Hepatocyte (in vitro differentiated cells): ENCODE data around the gene ADAM12.

Source experiments
- CTCF ChIP-seq: fragments of 200-600 bp; sonication (generic); IDR thresholded peaks from 2 replicates; pipeline ENCODE4 v1.5.1; 2016; ENCODE audit warnings: antibody characterized with exemption, mild to moderate bottlenecking; ENCODE audit not compliant: poor library complexity
- EZH2phosphoT487 ChIP-seq: fragments of 200-600 bp; sonication (generic); IDR thresholded peaks from one replicate; pipeline ENCODE4 v1.6.1; 2018; ENCODE audit warnings: antibody characterized with exemption, mild to moderate bottlenecking, low read depth, moderate library complexity; ENCODE audit not compliant: unreplicated experiment, severe bottlenecking

GRCh38 chr10:126221874-126222273 lies 166.4 kb downstream of the ADAM12 start:
- no peak for TF ChIP-seq CTCF
- TF ChIP-seq EZH2phosphoT487, result no peak
